ENCODE measurements around the gene RDH16. TPM values are rescaled to one million over a fixed set of nuclear protein-coding genes. Genes with fewer than 3 reads are reported as not detected.
"Not testable (repeated sequence)": the region's sequence is repeated elsewhere in the genome, so short reads cannot be mapped to it uniquely, and the experiment has no call there.

Gene RDH16
- total RNA-seq, 1 donor from 2014 or later, result 1.2 TPM

DNA sequence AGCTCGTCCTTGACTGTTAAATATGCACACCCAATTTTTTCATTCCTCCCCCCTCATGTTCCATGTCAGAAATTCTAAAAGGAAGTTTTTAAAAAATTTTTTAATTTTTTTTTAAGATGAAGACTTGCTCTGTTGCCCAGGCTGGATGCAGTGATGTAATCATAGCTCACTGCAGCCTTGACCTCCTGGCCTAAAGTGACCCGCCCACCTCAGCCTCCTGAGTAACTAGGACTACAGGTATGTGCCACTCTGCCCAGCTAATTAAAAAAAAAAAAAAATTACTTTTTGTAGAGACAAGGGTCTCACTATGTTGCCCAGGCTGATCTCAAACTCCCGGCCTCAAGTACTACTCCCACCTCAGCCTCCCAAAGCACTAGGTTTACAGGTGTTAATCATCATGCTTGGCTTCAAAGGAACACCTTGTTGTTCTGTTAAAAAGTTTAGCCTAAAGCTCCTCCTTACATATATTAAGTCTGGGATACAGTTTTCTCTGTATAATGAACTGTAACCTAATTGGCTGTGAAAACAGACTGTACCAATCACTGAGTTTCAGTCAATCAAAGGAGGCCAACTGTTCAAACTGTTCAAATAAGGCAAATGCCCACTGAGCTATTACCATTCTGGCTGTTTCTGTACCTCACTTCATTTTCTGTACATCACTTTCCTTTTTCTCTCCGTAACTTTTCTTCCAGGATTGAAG is 41.0 kb downstream of the RDH16 start:
- no peaks in the 10 kb centered on the region for H3K27me3 ChIP-seq
- H3K27ac Mint-ChIP-seq, result no peak overlapping the region
- no peaks in the 10 kb centered on the region for H3F3A ChIP-seq (ENCODE audit: low read depth)
- H3K4me3 Mint-ChIP-seq, result no peak overlapping the region
- no peaks in the 10 kb centered on the region for H3K4me1 Mint-ChIP-seq
- no peak overlapping the region for H3K27ac ChIP-seq
- no peak overlapping the region for H3K4me2 ChIP-seq
- H4K20me1 ChIP-seq (ENCODE audit: low read depth), result no peaks in the 10 kb centered on the region
- H3K36me3 ChIP-seq, result no peaks in the 10 kb centered on the region
- H3K9me3 Mint-ChIP-seq, result peaks cover 2% of the 10 kb centered on the region
- H3K27me3 Mint-ChIP-seq (ENCODE audit: insufficient read depth, low read depth), result peaks cover 8% of the 10 kb centered on the region
- DNase-seq (ENCODE audit: low spot score), result no peak
- no peak overlapping the region for H2AFZ ChIP-seq (replicated peaks)
- no peaks in the 10 kb centered on the region for H3K4me1 ChIP-seq
- H3K9me3 ChIP-seq (ENCODE audit: low read depth), result no peaks in the 10 kb centered on the region
- no peak overlapping the region for H3K4me3 ChIP-seq
- no peak overlapping the region for H3K9ac ChIP-seq
- H3K79me2 ChIP-seq (ENCODE audit: low read depth), result no peaks in the 10 kb centered on the region
- H3K36me3 Mint-ChIP-seq, result no peaks in the 10 kb centered on the region
- TF ChIP-seq EZH2 (IDR thresholded peaks at IDR 0.05) (no peak), EZH2phosphoT487 (IDR thresholded peaks at IDR 0.05) (no peak)
- TF ChIP-seq, protein P1, sequence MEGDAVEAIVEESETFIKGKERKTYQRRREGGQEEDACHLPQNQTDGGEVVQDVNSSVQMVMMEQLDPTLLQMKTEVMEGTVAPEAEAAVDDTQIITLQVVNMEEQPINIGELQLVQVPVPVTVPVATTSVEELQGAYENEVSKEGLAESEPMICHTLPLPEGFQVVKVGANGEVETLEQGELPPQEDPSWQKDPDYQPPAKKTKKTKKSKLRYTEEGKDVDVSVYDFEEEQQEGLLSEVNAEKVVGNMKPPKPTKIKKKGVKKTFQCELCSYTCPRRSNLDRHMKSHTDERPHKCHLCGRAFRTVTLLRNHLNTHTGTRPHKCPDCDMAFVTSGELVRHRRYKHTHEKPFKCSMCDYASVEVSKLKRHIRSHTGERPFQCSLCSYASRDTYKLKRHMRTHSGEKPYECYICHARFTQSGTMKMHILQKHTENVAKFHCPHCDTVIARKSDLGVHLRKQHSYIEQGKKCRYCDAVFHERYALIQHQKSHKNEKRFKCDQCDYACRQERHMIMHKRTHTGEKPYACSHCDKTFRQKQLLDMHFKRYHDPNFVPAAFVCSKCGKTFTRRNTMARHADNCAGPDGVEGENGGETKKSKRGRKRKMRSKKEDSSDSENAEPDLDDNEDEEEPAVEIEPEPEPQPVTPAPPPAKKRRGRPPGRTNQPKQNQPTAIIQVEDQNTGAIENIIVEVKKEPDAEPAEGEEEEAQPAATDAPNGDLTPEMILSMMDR (IDR thresholded peaks at IDR 0.05), result no peak

DNA sequence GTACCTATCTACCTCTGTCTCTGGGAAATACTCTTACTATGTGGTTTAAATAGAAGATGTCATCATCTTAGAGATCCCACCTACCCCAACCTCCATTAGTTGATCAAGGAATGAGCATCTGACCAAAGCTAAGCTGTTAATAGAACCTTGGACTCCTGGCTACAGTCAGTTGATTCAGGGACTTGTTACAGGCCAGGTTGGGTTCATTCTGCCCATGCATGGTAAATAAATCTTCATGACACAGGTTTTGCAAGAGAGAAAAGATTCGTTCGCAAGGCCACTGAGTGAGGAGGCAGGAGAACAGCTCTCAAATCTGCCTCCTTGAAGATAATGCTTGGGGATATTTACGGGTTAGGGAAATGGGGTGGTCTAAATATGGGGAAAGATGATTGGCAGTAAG is 42.7 kb downstream of the RDH16 start:
- no peaks in the 10 kb centered on the region for H3K4me1 Mint-ChIP-seq

DNA sequence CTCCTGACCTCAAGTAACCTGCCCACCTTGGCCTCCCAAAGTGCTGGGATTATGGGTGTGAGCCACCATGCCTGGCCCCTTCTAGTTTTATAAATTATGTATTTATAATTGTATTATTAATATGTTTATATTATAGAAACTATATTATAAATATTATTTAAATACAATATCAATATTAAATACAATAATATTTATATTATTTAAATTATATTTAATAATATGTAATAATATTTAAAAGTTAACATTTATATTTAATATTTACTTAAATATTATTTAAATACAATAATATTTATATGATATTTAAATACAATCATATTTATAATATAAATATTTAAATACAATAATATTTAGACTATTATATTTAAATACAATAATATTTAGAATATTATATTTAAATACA is 43.2 kb downstream of the RDH16 start:
- H3K4me1 Mint-ChIP-seq, result no peaks in the 10 kb centered on the region
- no peak overlapping the region for H3K9ac ChIP-seq
- no peaks in the 10 kb centered on the region for H3K27me3 ChIP-seq
- H3K36me3 ChIP-seq, result no peaks in the 10 kb centered on the region
- H4K20me1 ChIP-seq (ENCODE audit: low read depth), result no peaks in the 10 kb centered on the region
- H3K27me3 Mint-ChIP-seq (ENCODE audit: insufficient read depth, low read depth), result peaks cover 16% of the 10 kb centered on the region
- no peaks in the 10 kb centered on the region for H3K36me3 Mint-ChIP-seq
- TF ChIP-seq EZH2 (IDR thresholded peaks at IDR 0.05), result no peak
- no peak for TF ChIP-seq EZH2phosphoT487 (IDR thresholded peaks at IDR 0.05)
- TF ChIP-seq, protein P1 (IDR thresholded peaks at IDR 0.05), result no peak
- H2AFZ ChIP-seq (replicated peaks), result no peak overlapping the region
- no peak overlapping the region for H3K4me2 ChIP-seq
- H3K27ac ChIP-seq, result no peak overlapping the region
- H3K4me1 ChIP-seq, result no peaks in the 10 kb centered on the region
- H3K79me2 ChIP-seq (ENCODE audit: low read depth), result no peaks in the 10 kb centered on the region
- H3K4me3 Mint-ChIP-seq, result no peak overlapping the region
- H3K4me3 ChIP-seq, result no peak overlapping the region
- no peaks in the 10 kb centered on the region for H3F3A ChIP-seq (ENCODE audit: low read depth)
- DNase-seq (ENCODE audit: low spot score), result no peak
- no peak overlapping the region for H3K27ac Mint-ChIP-seq
- peaks cover 9% of the 10 kb centered on the region for H3K9me3 ChIP-seq (ENCODE audit: low read depth)
- H3K9me3 Mint-ChIP-seq, result peaks cover 19% of the 10 kb centered on the region

More for the DNA sequence above, 42.7 kb downstream of the RDH16 start:
- Histone ChIP-seq H3K4me3 (no peak overlapping the region), H3K4me2 (no peak overlapping the region), H3K4me1 (no peaks in the 10 kb centered on the region), H3K9me3 (ENCODE audit: low read depth) (peaks cover 4% of the 10 kb centered on the region), H3F3A (ENCODE audit: low read depth) (no peaks in the 10 kb centered on the region), H4K20me1 (ENCODE audit: low read depth) (no peaks in the 10 kb centered on the region), H3K36me3 (no peaks in the 10 kb centered on the region), H2AFZ (replicated peaks) (no peak overlapping the region), H3K79me2 (ENCODE audit: low read depth) (no peaks in the 10 kb centered on the region), H3K9ac (no peak overlapping the region), H3K27me3 (no peaks in the 10 kb centered on the region), H3K27ac (no peak overlapping the region)
- Mint-ChIP-seq H3K27ac (no peak overlapping the region), H3K4me3 (no peak overlapping the region), H3K9me3 (peaks cover 15% of the 10 kb centered on the region), H3K27me3 (ENCODE audit: insufficient read depth, low read depth) (peaks cover 16% of the 10 kb centered on the region), H3K36me3 (no peaks in the 10 kb centered on the region)
- DNase-seq (ENCODE audit: low spot score), result no peak
- no peak for TF ChIP-seq EZH2 (IDR thresholded peaks at IDR 0.05)
- TF ChIP-seq, protein P1 (IDR thresholded peaks at IDR 0.05), result no peak
- no peak for TF ChIP-seq EZH2phosphoT487 (IDR thresholded peaks at IDR 0.05)

DNA sequence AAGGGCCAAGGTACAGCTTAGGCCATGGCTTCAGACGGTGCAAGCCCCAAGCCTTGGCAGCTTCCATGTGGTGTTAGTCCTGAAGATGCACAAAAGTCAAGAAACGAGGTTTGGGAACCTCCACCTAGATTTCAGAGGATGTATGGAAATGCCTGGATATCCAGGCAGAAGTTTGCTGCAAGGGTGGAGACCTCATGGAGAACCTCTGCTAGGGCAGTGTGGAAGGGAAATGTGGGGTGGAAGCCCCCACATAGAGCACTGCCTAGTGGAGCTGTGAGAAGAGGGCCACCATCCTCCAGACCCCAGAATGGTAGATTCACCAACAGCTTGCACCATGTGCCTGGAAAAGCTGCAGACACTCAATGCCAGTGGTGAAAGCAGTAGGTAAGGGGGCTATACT is 48.0 kb downstream of the RDH16 start:
- not testable (repeated sequence) for H3K4me3 Mint-ChIP-seq; DNase-seq (ENCODE audit: low spot score); H3K9ac ChIP-seq; H3K27ac ChIP-seq; H4K20me1 ChIP-seq (ENCODE audit: low read depth); H3K36me3 ChIP-seq; H3K79me2 ChIP-seq (ENCODE audit: low read depth); H3K4me1 ChIP-seq; H3K27me3 ChIP-seq; H2AFZ ChIP-seq (replicated peaks); H3K4me2 ChIP-seq; H3F3A ChIP-seq (ENCODE audit: low read depth); H3K4me3 ChIP-seq; H3K4me1 Mint-ChIP-seq; H3K9me3 ChIP-seq (ENCODE audit: low read depth); H3K36me3 Mint-ChIP-seq; H3K27ac Mint-ChIP-seq
- Mint-ChIP-seq H3K9me3 (peaks cover 33% of the 10 kb centered on the region), H3K27me3 (ENCODE audit: insufficient read depth, low read depth) (peaks cover 18% of the 10 kb centered on the region)
